Transverse colon (tissue), 4 donors: ENCODE data around the gene ALDOA. TPM values are rescaled to one million over a fixed set of nuclear protein-coding genes. Genes with fewer than 3 reads are reported as not detected.
A peak's percentile ranks its signal among the peaks of the same experiment; 100 is the strongest.
"Not testable (repeated sequence)": the region's sequence is repeated elsewhere in the genome, so short reads cannot be mapped to it uniquely, and the experiment has no call there.

Source experiments
- DNase-seq: peaks from one replicate; pipeline ENCODE4 v3.0.0-alpha.2; 2019
- H3K27ac ChIP-seq, 4 donors: fragments of 200-600 bp; sonication (generic); 2 replicates each; pipeline ENCODE4 v1.5.1; 2016 to 2018; ENCODE audit warnings: inconsistent platforms in 4 of 4
- H3K27me3 ChIP-seq: fragments of 200-600 bp; sonication (generic); 2 replicates; pipeline ENCODE4 v1.5.1; 2017; ENCODE audit warnings: inconsistent platforms
- H3K36me3 ChIP-seq, 4 donors: fragments of 200-600 bp; sonication (generic); 2 replicates each; pipeline ENCODE4 v1.5.1; 2017 to 2019; ENCODE audit warnings: inconsistent platforms in 4 of 4
- H3K4me1 ChIP-seq, 4 donors: fragments of 200-600 bp; sonication (generic); 2 replicates each; pipeline ENCODE4 v1.5.1; 2017 to 2020; ENCODE audit warnings: inconsistent platforms in 4 of 4
- H3K4me3 ChIP-seq, 4 donors: fragments of 200-600 bp; sonication (generic); 1 replicate in 1 of 4; 2 replicates in 3 of 4; pipeline versions ENCODE4 v1.5.1 to v1.6.1; 2017 to 2019; ENCODE audit warnings: inconsistent platforms in 4 of 4
- H3K9me3 ChIP-seq, 2 donors: fragments of 200-600 bp; sonication (generic); 2 replicates each; pipeline ENCODE4 v1.5.1; 2017 to 2019; ENCODE audit warnings: inconsistent platforms in 2 of 2
- EP300 ChIP-seq: sonication (generic); formaldehyde crosslinking; IDR thresholded peaks from one replicate; pipeline ENCODE4 v1.6.1; 2017; ENCODE audit warnings: antibody characterized with exemption, low read depth
- POLR2A ChIP-seq: fragments of 450-650 bp; IDR thresholded peaks from one replicate; pipeline ENCODE4 v1.6.1; 2016; ENCODE audit warnings: antibody characterized with exemption, mild to moderate bottlenecking, moderate library complexity
- POLR2AphosphoS5 ChIP-seq, 3 donors: sonication (generic); formaldehyde crosslinking; IDR thresholded peaks; one replicate each; pipeline ENCODE4 v1.6.1; 2016; ENCODE audit warnings: antibody characterized with exemption in 3 of 3
- WGBS, 2 donors: methylation state at CpG; one replicate each; pipeline ENCODE4 v1.1.5; 2018; ENCODE audit warnings: low coverage in 1 of 2; 5-methylcytosine and 5-hydroxymethylcytosine counted together
- in situ Hi-C, 4 donors: fragments of 200-750 bp; cut with MboI; loops; one replicate each; pipeline versions ENCODE4 v1.15.0 to v1.15.1; 2017; ENCODE audit warnings: low sequenced_read_pairs in 3 of 4, low pct_ligation_motif_present in 1 of 4, low pct_unique_long_range_greater_than_20kb in 1 of 4
- intact Hi-C: fragments of 100-400 bp; cut with DNase I; formaldehyde crosslinking; loops from one replicate; pipeline ENCODE4 v1.15.1; 2023; ENCODE audit warnings: low total_unique reads
- total RNA-seq, 4 donors: library from RNA; depleted of rRNA; stranded (reverse); fragments of >200 nt; gene quantifications; one replicate each; pipeline ENCODE4 v1.1.0, GENCODE V29; 2016
- TF ChIP-seq, protein P1 (sequence below), 5 experiments: fragments of 200-600 bp in 3 of 5; fragments of 450-650 bp in 2 of 5; sonication (generic) in 3 of 5; IDR thresholded peaks; 1 replicate in 2 of 5; 2 replicates in 3 of 5; pipeline ENCODE4 v1.5.1; 2016 to 2017; ENCODE audit warnings: antibody characterized with exemption in 5 of 5, inconsistent platforms in 3 of 5, mild to moderate bottlenecking in 2 of 5, moderate library complexity in 1 of 5

ALDOA gene
- total RNA-seq, 4 donors from 2014 or later = 778 to 1,392 (median 1,174) TPM

DNA sequence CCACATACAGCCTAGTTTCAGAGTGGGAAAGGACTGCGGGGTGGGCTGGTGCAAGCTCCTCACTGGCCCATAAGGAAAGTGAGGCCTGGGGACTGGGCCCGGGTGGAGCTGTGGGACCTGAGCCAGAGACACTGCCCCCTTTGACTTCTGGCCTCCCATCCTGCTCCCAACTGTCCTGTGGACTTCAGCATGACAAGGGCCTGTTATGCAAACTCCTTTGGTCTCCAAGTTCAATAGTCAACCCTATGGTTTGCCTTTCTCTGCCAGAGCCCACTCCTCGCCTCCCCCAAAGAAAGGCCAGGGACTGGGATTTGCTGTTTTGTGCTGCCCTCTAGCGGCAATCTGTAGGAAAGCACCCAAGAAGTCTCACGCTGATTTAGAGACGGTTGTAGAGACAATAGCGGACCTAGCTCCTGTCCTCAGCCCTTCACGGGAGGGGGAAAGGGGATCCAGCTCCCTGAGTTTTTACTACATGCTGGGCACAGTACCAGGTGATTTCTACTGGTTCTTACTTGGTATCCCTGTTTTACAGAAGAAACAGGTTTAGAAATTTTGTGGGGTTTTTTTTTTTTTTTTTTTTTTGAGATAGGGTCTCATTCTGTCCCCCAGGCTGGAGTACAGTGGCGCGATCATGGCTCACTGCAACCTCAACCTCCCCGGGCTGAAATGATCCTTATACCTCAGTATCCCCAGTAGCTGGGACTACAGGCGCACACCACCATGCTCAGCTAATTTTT, 33.3 kb upstream of the ALDOA start:
- intact Hi-C loops (no loop called here), in situ Hi-C loops (loop anchor here in 1 of 4 donors (25.0 kb wide), 1 partner anchor 145 kb away; the partner anchor contains the start of gene SEZ6L2)
- DNase-seq = peak; percentile 57
- Histone ChIP-seq H3K27ac (no peak overlapping the region), H3K9me3 (no peaks in the 10 kb centered on the region), H3K36me3 (no peaks in the 10 kb centered on the region), H3K27me3 (peaks cover 91% of the 10 kb centered on the region), H3K4me1 (peaks cover 0 to 9% (median 4%) of the 10 kb centered on the region in 4 donors), H3K4me3 (no peak overlapping the region)
- 27 to 36% methylated on average over 9 to 12 of the region's 12 CpGs for WGBS, 2 donors
- TF ChIP-seq, protein P1, sequence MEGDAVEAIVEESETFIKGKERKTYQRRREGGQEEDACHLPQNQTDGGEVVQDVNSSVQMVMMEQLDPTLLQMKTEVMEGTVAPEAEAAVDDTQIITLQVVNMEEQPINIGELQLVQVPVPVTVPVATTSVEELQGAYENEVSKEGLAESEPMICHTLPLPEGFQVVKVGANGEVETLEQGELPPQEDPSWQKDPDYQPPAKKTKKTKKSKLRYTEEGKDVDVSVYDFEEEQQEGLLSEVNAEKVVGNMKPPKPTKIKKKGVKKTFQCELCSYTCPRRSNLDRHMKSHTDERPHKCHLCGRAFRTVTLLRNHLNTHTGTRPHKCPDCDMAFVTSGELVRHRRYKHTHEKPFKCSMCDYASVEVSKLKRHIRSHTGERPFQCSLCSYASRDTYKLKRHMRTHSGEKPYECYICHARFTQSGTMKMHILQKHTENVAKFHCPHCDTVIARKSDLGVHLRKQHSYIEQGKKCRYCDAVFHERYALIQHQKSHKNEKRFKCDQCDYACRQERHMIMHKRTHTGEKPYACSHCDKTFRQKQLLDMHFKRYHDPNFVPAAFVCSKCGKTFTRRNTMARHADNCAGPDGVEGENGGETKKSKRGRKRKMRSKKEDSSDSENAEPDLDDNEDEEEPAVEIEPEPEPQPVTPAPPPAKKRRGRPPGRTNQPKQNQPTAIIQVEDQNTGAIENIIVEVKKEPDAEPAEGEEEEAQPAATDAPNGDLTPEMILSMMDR (IDR thresholded peaks at IDR 0.05) = peak; percentile 57 to 71 (median 69)
- TF ChIP-seq POLR2A = no peak
- TF ChIP-seq EP300 = no peak
- no peak for TF ChIP-seq POLR2AphosphoS5 (IDR thresholded peaks at IDR 0.05)

DNA sequence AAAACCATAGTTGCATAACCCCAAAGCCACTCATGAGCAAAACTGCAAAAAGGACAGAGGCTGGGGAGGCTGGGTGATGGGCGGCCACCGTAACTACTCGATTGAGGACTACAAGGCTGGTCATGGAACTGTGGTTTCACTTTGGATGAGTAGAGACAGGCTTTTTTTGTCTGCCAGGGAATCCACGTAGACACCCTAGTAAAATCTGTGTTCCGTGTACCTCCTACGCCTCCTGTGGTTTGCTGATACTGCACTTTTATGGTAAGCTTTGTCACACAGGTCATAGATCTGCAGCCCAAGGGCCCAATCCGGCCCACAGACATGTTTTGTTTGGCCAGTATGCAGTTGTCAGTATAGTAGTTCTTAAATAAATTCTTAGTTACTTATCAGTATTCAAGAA, 32.3 kb upstream of the ALDOA start:
- in situ Hi-C loops = loop anchor here in 1 of 4 donors (25.0 kb wide), 1 partner anchor 146 kb away; the partner anchor contains the start of gene SEZ6L2
- Histone ChIP-seq H3K4me3 (no peak overlapping the region), H3K27me3 (peaks cover 80% of the 10 kb centered on the region), H3K36me3 (no peaks in the 10 kb centered on the region), H3K4me1 (peaks cover 0 to 9% (median 4%) of the 10 kb centered on the region in 4 donors), H3K27ac (no peak overlapping the region), H3K9me3 (no peaks in the 10 kb centered on the region)
- 53 to 57% methylated on average over 7 of the region's 7 CpGs for WGBS, 2 donors
- intact Hi-C loops = no loop called here
- DNase-seq = no peak
- TF ChIP-seq POLR2AphosphoS5 (IDR thresholded peaks at IDR 0.05) (no peak), EP300 (no peak), POLR2A (no peak)
- TF ChIP-seq, protein P1 (IDR thresholded peaks at IDR 0.05) = no peak

DNA sequence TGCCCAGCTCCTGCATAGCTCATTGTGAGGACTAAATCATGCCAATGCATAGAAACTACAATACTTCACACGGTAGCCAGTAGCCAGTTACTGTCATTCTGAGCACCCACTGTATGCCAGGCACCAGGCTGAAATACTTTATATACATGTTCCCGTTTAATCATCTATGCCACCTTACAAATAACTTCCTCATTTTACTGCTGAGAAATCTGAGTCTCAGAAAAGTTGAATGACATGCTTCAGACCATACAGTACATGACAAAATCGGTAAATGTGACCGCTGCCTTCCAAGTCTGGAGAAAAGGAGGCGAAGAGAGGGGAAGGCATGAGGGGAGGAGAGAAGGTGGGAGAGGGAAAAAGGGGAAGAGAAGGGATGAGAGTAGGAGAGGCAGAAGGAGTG, 25.3 kb upstream of the ALDOA start:
- DNase-seq = no peak
- intact Hi-C loops (no loop called here), in situ Hi-C loops (loop anchor here in 1 of 4 donors (25.0 kb wide), 1 partner anchor 153 kb away; the partner anchor contains the start of gene SEZ6L2)
- Histone ChIP-seq H3K4me3 (no peak overlapping the region), H3K36me3 (no peaks in the 10 kb centered on the region), H3K27ac (no peak overlapping the region), H3K4me1 (no peaks in the 10 kb centered on the region), H3K27me3 (peaks cover 45% of the 10 kb centered on the region), H3K9me3 (no peaks in the 10 kb centered on the region)
- 55 to 77% methylated on average over 3 to 5 of the region's 5 CpGs for WGBS, 2 donors
- TF ChIP-seq EP300 = no peak
- TF ChIP-seq POLR2AphosphoS5 (IDR thresholded peaks at IDR 0.05) = no peak

DNA sequence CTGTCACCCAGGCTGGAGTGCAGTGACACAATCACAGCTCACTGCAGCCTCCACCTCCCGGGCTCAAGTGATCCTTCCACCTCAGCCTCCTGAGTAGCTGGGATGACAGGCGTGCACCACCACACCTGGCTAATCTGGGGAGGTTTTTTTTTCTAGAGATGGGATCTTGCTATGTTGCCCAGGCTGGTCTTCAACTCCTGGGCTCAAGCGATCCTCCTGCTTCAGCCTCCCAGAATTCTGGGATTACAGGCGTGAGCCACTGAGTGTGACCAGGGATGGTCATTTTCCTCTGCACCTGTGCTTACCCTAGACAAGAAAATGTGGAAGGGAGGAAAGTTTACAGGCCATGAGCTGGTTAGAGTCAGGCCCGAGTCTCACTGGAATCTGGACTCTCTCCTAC, 24.9 kb upstream of the ALDOA start:
- H3K27ac ChIP-seq, H3K36me3 ChIP-seq, H3K9me3 ChIP-seq, DNase-seq, H3K4me3 ChIP-seq, H3K4me1 ChIP-seq, intact Hi-C loops: not testable (repeated sequence)
- in situ Hi-C loops = loop anchor here in 1 of 4 donors (25.0 kb wide), 1 partner anchor 153 kb away; the partner anchor contains the start of gene SEZ6L2
- WGBS, 2 donors = 29 to 87% methylated on average over 1 to 5 of the region's 5 CpGs
- peaks cover 40% of the 10 kb centered on the region for H3K27me3 ChIP-seq

DNA sequence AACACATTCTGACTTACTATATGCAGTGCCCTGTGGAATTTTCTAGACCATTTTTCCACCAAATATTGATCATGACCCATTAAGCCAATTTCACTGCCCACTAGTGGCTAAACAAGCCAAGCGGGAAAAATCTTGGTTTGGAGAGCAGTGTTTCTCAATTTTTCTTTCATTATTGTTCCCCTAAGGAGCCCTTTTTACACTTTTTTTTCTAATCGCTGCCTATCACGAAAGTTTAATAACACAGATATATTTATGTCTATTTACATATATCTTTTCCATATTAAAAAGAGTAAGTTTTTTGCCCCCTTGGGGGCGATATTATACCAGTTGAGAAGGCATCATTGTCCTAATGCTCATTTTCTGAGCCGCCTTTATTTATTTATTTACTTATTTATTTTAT, 23.7 kb upstream of the ALDOA start:
- no peak for DNase-seq
- no peaks in the 10 kb centered on the region for H3K4me1 ChIP-seq
- H3K9me3 ChIP-seq = no peaks in the 10 kb centered on the region
- no peaks in the 10 kb centered on the region for H3K36me3 ChIP-seq
- peaks cover 34% of the 10 kb centered on the region for H3K27me3 ChIP-seq
- no peak overlapping the region for H3K27ac ChIP-seq
- 14 to 19% methylated on average over 4 to 5 of the region's 5 CpGs for WGBS, 2 donors
- no peak for TF ChIP-seq EP300
- no peak for TF ChIP-seq POLR2AphosphoS5 (IDR thresholded peaks at IDR 0.05)
- no peak for TF ChIP-seq POLR2A
- TF ChIP-seq, protein P1 (IDR thresholded peaks at IDR 0.05) = peak in 3 of 5 experiments; percentile 31 to 48 (median 36)
- no peak overlapping the region for H3K4me3 ChIP-seq
- in situ Hi-C loops = loop anchor here in 1 of 4 donors (25.0 kb wide), 1 partner anchor 155 kb away; the partner anchor contains the start of gene SEZ6L2
- intact Hi-C loops = no loop called here
